H9 (cell line): ENCODE results near the gene SCN3A. TPM values are rescaled to one million over a fixed set of nuclear protein-coding genes. Genes with fewer than 3 reads are reported as not detected.

Source experiments
- DNase-seq: peaks from one replicate; pipeline ENCODE4 v3.0.0-alpha.2; 2017
- H2AFZ ChIP-seq: one replicate; pipeline ENCODE4 v1.6.1; 2013; ENCODE audit warnings: mild to moderate bottlenecking, low read length, control low read depth, moderate library complexity
- H2AK5ac ChIP-seq: 2 replicates; pipeline ENCODE4 v1.6.1; 2013; ENCODE audit warnings: low read length, control low read depth, mixed read lengths; ENCODE audit not compliant: insufficient read length
- H2BK120ac ChIP-seq: one replicate; pipeline ENCODE4 v1.6.1; 2013; ENCODE audit warnings: low read depth, mild to moderate bottlenecking, low read length, control low read depth, inconsistent platforms; ENCODE audit not compliant: poor library complexity, severe bottlenecking
- H2BK12ac ChIP-seq: 2 replicates; pipeline ENCODE4 v1.6.1; 2013; ENCODE audit warnings: low read length, control low read depth, mixed read lengths, low read depth; ENCODE audit not compliant: insufficient read length
- H2BK15ac ChIP-seq: 2 replicates; pipeline ENCODE4 v1.6.1; 2013; ENCODE audit warnings: low read depth, low read length, control low read depth
- H2BK20ac ChIP-seq: one replicate; pipeline ENCODE4 v1.6.1; 2013; ENCODE audit warnings: low read depth, mild to moderate bottlenecking, low read length, control low read depth, inconsistent platforms; ENCODE audit not compliant: poor library complexity, severe bottlenecking
- H2BK5ac ChIP-seq: 2 replicates; pipeline ENCODE4 v1.6.1; 2013; ENCODE audit warnings: low read length, control low read depth, mixed read lengths; ENCODE audit not compliant: insufficient read length
- H3K14ac ChIP-seq: 2 replicates; pipeline ENCODE4 v1.6.1; 2013; ENCODE audit warnings: low read length, control low read depth; ENCODE audit not compliant: insufficient read depth
- H3K18ac ChIP-seq: 2 replicates; pipeline ENCODE4 v1.6.1; 2013; ENCODE audit warnings: low read depth, mild to moderate bottlenecking, mixed read lengths, low read length, control low read depth; ENCODE audit not compliant: insufficient read length
- H3K23ac ChIP-seq: 2 replicates; pipeline ENCODE4 v1.6.1; 2013; ENCODE audit warnings: low read length, control low read depth, mixed read lengths, low read depth; ENCODE audit not compliant: insufficient read length
- H3K23me2 ChIP-seq: 2 replicates; pipeline ENCODE4 v1.6.1; 2013; ENCODE audit warnings: low read depth, mild to moderate bottlenecking, mixed read lengths, low read length, control low read depth; ENCODE audit not compliant: insufficient read length, poor library complexity, severe bottlenecking
- H3K27ac ChIP-seq: 2 replicates; pipeline ENCODE4 v1.5.1; 2013; ENCODE audit warnings: low read length, control low read depth, mixed read lengths, low read depth; ENCODE audit not compliant: insufficient read length
- H3K27me3 ChIP-seq: 2 replicates; pipeline ENCODE4 v1.6.1; 2013; ENCODE audit warnings: low read length, control low read depth, inconsistent platforms; ENCODE audit not compliant: insufficient read depth
- H3K4ac ChIP-seq: 2 replicates; pipeline ENCODE4 v1.6.1; 2013; ENCODE audit warnings: low read depth, mild to moderate bottlenecking, control low read depth, inconsistent platforms, low read length, moderate library complexity
- H3K4me1 ChIP-seq: 2 replicates; pipeline ENCODE4 v1.6.1; 2013; ENCODE audit warnings: low read length, control low read depth, inconsistent platforms; ENCODE audit not compliant: insufficient read depth
- H3K4me2 ChIP-seq: 2 replicates; pipeline ENCODE4 v1.6.1; 2013; ENCODE audit warnings: low read length, control low read depth, mixed read lengths; ENCODE audit not compliant: insufficient read length, insufficient read depth
- H3K56ac ChIP-seq: 2 replicates; pipeline ENCODE4 v1.6.1; 2013; ENCODE audit warnings: low read depth, mild to moderate bottlenecking, mixed read lengths, low read length, control low read depth; ENCODE audit not compliant: insufficient read length
- H3K79me1 ChIP-seq: 2 replicates; pipeline ENCODE4 v1.6.1; 2013; ENCODE audit warnings: low read depth, mild to moderate bottlenecking, moderate library complexity, low read length, control low read depth, inconsistent platforms; ENCODE audit not compliant: insufficient read depth, poor library complexity, severe bottlenecking
- H3K79me2 ChIP-seq: 2 replicates; pipeline ENCODE4 v1.6.1; 2013; ENCODE audit warnings: low read length, control low read depth, inconsistent platforms; ENCODE audit not compliant: insufficient read depth
- H3K9ac ChIP-seq: 2 replicates; pipeline ENCODE4 v1.6.1; 2013; ENCODE audit warnings: low read length, control low read depth, mixed read lengths; ENCODE audit not compliant: insufficient read length; ENCODE audit errors: extremely low read depth
- H3K9me3 ChIP-seq: one replicate; pipeline ENCODE4 v1.6.1; 2013; ENCODE audit warnings: low read depth, low read length, inconsistent platforms; ENCODE audit not compliant: control insufficient read depth
- H3T11ph ChIP-seq: one replicate; pipeline ENCODE4 v1.6.1; 2013; ENCODE audit warnings: mild to moderate bottlenecking, low read length, control low read depth, inconsistent platforms
- H4K20me1 ChIP-seq: one replicate; pipeline ENCODE4 v1.6.1; 2013; ENCODE audit not compliant: control insufficient read depth, insufficient read length, insufficient read depth
- H4K5ac ChIP-seq: 2 replicates; pipeline ENCODE4 v1.6.1; 2013; ENCODE audit warnings: low read depth, mild to moderate bottlenecking, mixed read lengths, low read length, control low read depth; ENCODE audit not compliant: insufficient read length
- H4K8ac ChIP-seq: replicated peaks from 2 replicates; pipeline ENCODE4 v1.6.1; 2013; ENCODE audit warnings: low read length, control low read depth, mixed read lengths, low read depth; ENCODE audit not compliant: insufficient read length
- H4K91ac ChIP-seq: 2 replicates; pipeline ENCODE4 v1.6.1; 2013; ENCODE audit warnings: low read depth, mild to moderate bottlenecking, moderate library complexity, mixed read lengths, low read length, control low read depth; ENCODE audit not compliant: insufficient read length
- H3K27ac Mint-ChIP-seq, 3 experiments: 2 replicates in 2 of 3; 3 replicates in 1 of 3; pipeline ENCODE4 v1.8.0; 2020 to 2021; ENCODE audit warnings: mixed read lengths in 3 of 3, mild to moderate bottlenecking in 1 of 3, moderate library complexity in 1 of 3
- H3K27me3 Mint-ChIP-seq: 2 replicates; pipeline ENCODE4 v1.8.0; 2021; ENCODE audit warnings: low read depth, mild to moderate bottlenecking, moderate library complexity, mixed read lengths
- H3K36me3 Mint-ChIP-seq, 3 experiments: 2 replicates in 2 of 3; 3 replicates in 1 of 3; pipeline ENCODE4 v1.8.0; 2020 to 2021; ENCODE audit warnings: low read depth in 3 of 3, mixed read lengths in 3 of 3; ENCODE audit not compliant: insufficient read depth in 1 of 3
- H3K4me1 Mint-ChIP-seq, 2 experiments: 2 replicates each; pipeline ENCODE4 v1.8.0; 2020; ENCODE audit warnings: mixed read lengths in 2 of 2
- H3K4me3 Mint-ChIP-seq, 2 experiments: 2 replicates in 1 of 2; 3 replicates in 1 of 2; pipeline ENCODE4 v1.8.0; 2020 to 2021; ENCODE audit warnings: mild to moderate bottlenecking in 2 of 2, mixed read lengths in 2 of 2, moderate library complexity in 1 of 2
- H3K9me3 Mint-ChIP-seq, 2 experiments: 2 replicates in 1 of 2; 3 replicates in 1 of 2; pipeline ENCODE4 v1.8.0; 2020; ENCODE audit warnings: mild to moderate bottlenecking in 2 of 2, mixed read lengths in 2 of 2, moderate library complexity in 1 of 2
- CTCF ChIP-seq: fragments of 200-600 bp; sonication (generic); conservative IDR thresholded peaks from 3 replicates; pipeline ENCODE4 v1.8.0; 2021; ENCODE audit warnings: antibody characterized with exemption, mild to moderate bottlenecking
- WGBS: extraction: QIAGEN DNeasy Blood & Tissue Kit; methylation state at CpG from one replicate; pipeline ENCODE4 v1.1.7; 2013; ENCODE audit warnings: missing lambda C conversion rate, low lambda C conversion rate, mixed read lengths; ENCODE audit not compliant: insufficient read length; ENCODE audit errors: extremely low coverage; 5-methylcytosine and 5-hydroxymethylcytosine counted together
- total RNA-seq: library from RNA; stranded (reverse); gene quantifications from 2 replicates; pipeline ENCODE4 v1.2.1, GENCODE V29; 2021

SCN3A gene
- total RNA-seq, 1 experiment from 2014 or later = not detected

GRCh38 chr2:165193178-165193777 lies 10.6 kb downstream of the SCN3A start:
- DNase-seq = no peak
- no peak overlapping the region for H3K18ac ChIP-seq
- no peak overlapping the region for H4K5ac ChIP-seq
- H3K14ac ChIP-seq = no peak overlapping the region
- H3T11ph ChIP-seq = no peak overlapping the region
- Mint-ChIP-seq H3K4me3 (no peak overlapping the region), H3K27ac (no peak overlapping the region; a peak in 1 of 7 replicates), H3K4me1 (peaks cover 7 to 16% of the 10 kb centered on the region in 2 experiments), H3K27me3 (no peaks in the 10 kb centered on the region), H3K36me3 (no peaks in the 10 kb centered on the region), H3K9me3 (no peaks in the 10 kb centered on the region)
- H2BK15ac ChIP-seq = no peak overlapping the region
- no peak overlapping the region for H3K4ac ChIP-seq
- H3K56ac ChIP-seq = no peak overlapping the region
- H2BK5ac ChIP-seq = no peak overlapping the region
- no peak overlapping the region for H2BK120ac ChIP-seq
- no peaks in the 10 kb centered on the region for H4K20me1 ChIP-seq
- H3K27me3 ChIP-seq = no peaks in the 10 kb centered on the region
- H3K9ac ChIP-seq = no peak overlapping the region
- H4K8ac ChIP-seq = no peak overlapping the region
- no peak overlapping the region for H2AFZ ChIP-seq
- H3K23me2 ChIP-seq = no peaks in the 10 kb centered on the region
- no peak overlapping the region for H3K27ac ChIP-seq
- H2BK20ac ChIP-seq = no peak overlapping the region
- no peak for TF ChIP-seq CTCF
- H3K79me1 ChIP-seq = no peaks in the 10 kb centered on the region
- H3K4me1 ChIP-seq = no peaks in the 10 kb centered on the region; the same call in 1 of the 2 replicates
- WGBS = no CpG with 5 or more reads among the region's 4 CpGs
- no peak overlapping the region for H3K23ac ChIP-seq
- no peaks in the 10 kb centered on the region for H3K79me2 ChIP-seq
- H2BK12ac ChIP-seq = no peak overlapping the region
- no peak overlapping the region for H4K91ac ChIP-seq
- H3K4me2 ChIP-seq = no peak overlapping the region
- H3K9me3 ChIP-seq = no peaks in the 10 kb centered on the region
- no peak overlapping the region for H2AK5ac ChIP-seq
